ENCODE measurements around the gene HSD17B12.

- TF ChIP-seq POLR2AphosphoS5 (IDR thresholded peaks at IDR 0.05; ENCODE audit: low read depth, low read length) (no peak), POLR2A (IDR thresholded peaks at IDR 0.05; ENCODE audit: low read depth, low read length) (no peak)
Measured at GRCh38 chr11:43738600-43739409, 58.3 kb downstream of the HSD17B12 start.
